Ascending aorta (tissue), 2 donors: ENCODE results near the gene POU6F1. TPM values are rescaled to one million over a fixed set of nuclear protein-coding genes. Genes with fewer than 3 reads are reported as not detected.

ENCODE experiments used
- DNase-seq, 2 donors: peaks; one replicate each; pipeline ENCODE4 v3.0.0-alpha.2; 2019; ENCODE audit warnings: low spot score in 2 of 2
- H3K27ac ChIP-seq, 2 donors: fragments of 200-600 bp; sonication (generic); one replicate each; pipeline ENCODE4 v1.5.1; 2016 to 2017; ENCODE audit warnings: mild to moderate bottlenecking in 1 of 2
- H3K27me3 ChIP-seq: fragments of 200-600 bp; sonication (generic); one replicate; pipeline ENCODE4 v1.5.1; 2017
- H3K36me3 ChIP-seq, 2 donors: fragments of 200-600 bp; sonication (generic); one replicate each; pipeline ENCODE4 v1.5.1; 2016
- H3K4me1 ChIP-seq, 2 donors: fragments of 200-600 bp; sonication (generic); one replicate each; pipeline ENCODE4 v1.5.1; 2016 to 2017; ENCODE audit warnings: mild to moderate bottlenecking in 1 of 2
- H3K4me3 ChIP-seq, 2 donors: fragments of 200-600 bp; sonication (generic); one replicate each; pipeline ENCODE4 v1.5.1; 2016 to 2017; ENCODE audit warnings: mild to moderate bottlenecking in 1 of 2
- H3K9me3 ChIP-seq, 2 donors: fragments of 200-600 bp; sonication (generic); one replicate each; pipeline ENCODE4 v1.5.1; 2016
- intact Hi-C: fragments of 100-400 bp; cut with DNase I; formaldehyde crosslinking; loops from one replicate; pipeline ENCODE4 v1.15.1; 2023
- total RNA-seq: library from RNA; depleted of rRNA; stranded (reverse); fragments of >200 nt; gene quantifications from one replicate; pipeline ENCODE4 v1.1.0, GENCODE V29; 2016
- TF ChIP-seq, protein P1 (sequence below), 3 experiments: fragments of 200-600 bp in 2 of 3; fragments of 450-650 bp in 1 of 3; sonication (generic) in 2 of 3; IDR thresholded peaks; one replicate each; pipeline ENCODE4 v1.5.1; 2016 to 2019; ENCODE audit warnings: antibody characterized with exemption in 3 of 3, mild to moderate bottlenecking in 1 of 3, moderate library complexity in 1 of 3

Gene POU6F1
- total RNA-seq, 1 donor from 2014 or later = 24.7 TPM

DNA sequence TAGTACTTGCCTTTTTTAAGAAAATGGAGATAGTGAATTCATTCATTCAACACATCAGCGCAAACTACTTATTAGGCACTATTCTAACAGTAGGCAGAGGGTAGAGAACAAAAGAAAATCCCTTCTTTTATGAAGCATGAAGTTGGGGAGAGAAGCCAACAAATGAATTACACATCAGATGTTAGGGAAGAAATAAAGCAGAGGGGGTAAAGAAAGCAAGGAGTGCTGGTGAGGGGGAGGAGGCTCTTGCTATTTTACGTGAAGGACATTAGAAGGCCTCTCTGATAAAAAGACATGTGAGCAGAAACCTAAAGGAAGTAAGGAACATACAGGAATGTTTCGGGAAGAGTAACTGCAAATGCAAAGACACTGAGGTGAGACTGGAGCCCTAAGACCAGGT lies 67.1 kb downstream of the POU6F1 start:
- Histone ChIP-seq H3K27ac (no peak overlapping the region), H3K9me3 (no peaks in the 10 kb centered on the region), H3K36me3 (no peaks in the 10 kb centered on the region), H3K4me3 (no peak overlapping the region), H3K27me3 (no peaks in the 10 kb centered on the region), H3K4me1 (no peaks in the 10 kb centered on the region)
- intact Hi-C loops = no loop called here
- DNase-seq = no peak
- TF ChIP-seq, protein P1, sequence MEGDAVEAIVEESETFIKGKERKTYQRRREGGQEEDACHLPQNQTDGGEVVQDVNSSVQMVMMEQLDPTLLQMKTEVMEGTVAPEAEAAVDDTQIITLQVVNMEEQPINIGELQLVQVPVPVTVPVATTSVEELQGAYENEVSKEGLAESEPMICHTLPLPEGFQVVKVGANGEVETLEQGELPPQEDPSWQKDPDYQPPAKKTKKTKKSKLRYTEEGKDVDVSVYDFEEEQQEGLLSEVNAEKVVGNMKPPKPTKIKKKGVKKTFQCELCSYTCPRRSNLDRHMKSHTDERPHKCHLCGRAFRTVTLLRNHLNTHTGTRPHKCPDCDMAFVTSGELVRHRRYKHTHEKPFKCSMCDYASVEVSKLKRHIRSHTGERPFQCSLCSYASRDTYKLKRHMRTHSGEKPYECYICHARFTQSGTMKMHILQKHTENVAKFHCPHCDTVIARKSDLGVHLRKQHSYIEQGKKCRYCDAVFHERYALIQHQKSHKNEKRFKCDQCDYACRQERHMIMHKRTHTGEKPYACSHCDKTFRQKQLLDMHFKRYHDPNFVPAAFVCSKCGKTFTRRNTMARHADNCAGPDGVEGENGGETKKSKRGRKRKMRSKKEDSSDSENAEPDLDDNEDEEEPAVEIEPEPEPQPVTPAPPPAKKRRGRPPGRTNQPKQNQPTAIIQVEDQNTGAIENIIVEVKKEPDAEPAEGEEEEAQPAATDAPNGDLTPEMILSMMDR (IDR thresholded peaks at IDR 0.05) = no peak

DNA sequence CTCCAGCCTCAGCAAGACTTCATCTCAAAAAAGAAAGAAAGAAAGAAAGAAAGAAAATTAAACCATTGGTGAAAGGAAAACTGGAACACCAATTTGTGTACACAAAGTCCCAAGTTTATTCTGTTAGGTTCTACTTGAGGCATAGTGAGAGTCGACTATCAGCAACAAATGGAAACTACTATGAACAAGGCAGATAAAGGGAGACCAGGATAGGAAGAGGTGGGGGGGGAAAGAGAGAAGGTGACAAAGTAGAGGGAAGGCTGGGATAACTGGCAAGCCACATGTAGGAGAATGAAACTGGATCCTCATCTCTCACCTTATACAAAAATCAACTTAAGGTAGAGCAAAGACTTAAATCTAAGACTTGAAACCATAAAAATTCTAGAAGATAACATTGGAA lies 70.6 kb downstream of the POU6F1 start:
- Histone ChIP-seq H3K4me3 (no peak overlapping the region), H3K27ac (no peak overlapping the region), H3K27me3 (no peaks in the 10 kb centered on the region), H3K9me3 (no peaks in the 10 kb centered on the region), H3K36me3 (no peaks in the 10 kb centered on the region), H3K4me1 (no peaks in the 10 kb centered on the region)
- no peak for DNase-seq
- intact Hi-C loops = no loop called here
- TF ChIP-seq, protein P1 (IDR thresholded peaks at IDR 0.05) = no peak

DNA sequence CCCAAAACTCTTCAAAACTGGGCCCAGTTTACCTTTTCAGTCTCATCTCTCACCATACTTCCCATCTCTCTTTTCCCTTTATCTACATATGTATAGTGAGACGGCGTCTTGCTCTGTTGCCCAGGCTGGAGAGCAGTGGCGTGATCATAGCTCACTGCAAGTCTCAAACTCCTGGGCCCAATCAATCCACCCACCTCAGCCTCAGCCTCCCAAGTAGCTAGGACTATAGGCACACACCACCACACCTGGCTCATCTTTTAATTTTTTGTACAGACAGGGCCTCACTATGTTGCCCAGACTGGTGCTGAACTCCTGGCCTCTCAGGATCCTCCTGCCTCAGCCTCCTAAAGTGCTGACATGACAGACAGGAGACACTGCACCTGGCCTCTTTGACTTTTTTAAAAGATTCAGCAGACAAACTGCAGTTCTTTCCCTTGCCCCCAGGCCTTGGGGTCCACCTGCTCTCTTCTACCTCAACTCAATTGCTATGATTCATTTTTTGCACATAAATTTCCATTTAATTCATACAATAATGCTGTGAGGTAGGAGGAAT lies 78.5 kb downstream of the POU6F1 start:
- H3K4me1 ChIP-seq = no peaks in the 10 kb centered on the region
- no peak for DNase-seq

More for the DNA sequence above, 78.5 kb downstream of the POU6F1 start:
- TF ChIP-seq, protein P1 (IDR thresholded peaks at IDR 0.05) = no peak
- H3K36me3 ChIP-seq = peaks cover 0 to 9% of the 10 kb centered on the region in 2 donors
- intact Hi-C loops = no loop called here
- H3K27me3 ChIP-seq = no peaks in the 10 kb centered on the region
- no peak overlapping the region for H3K4me3 ChIP-seq
- H3K9me3 ChIP-seq = no peaks in the 10 kb centered on the region
- H3K27ac ChIP-seq = no peak overlapping the region

Other genes with a start within 250 kb of the POU6F1 start
- gene SLC11A2, start 191.7 kb downstream of the POU6F1 start, total RNA-seq = 21.5 TPM
- 8.6 TPM for gene LETMD1, start 169.7 kb downstream of the POU6F1 start, total RNA-seq
- 13.6 TPM for gene CSRNP2, start 134.5 kb downstream of the POU6F1 start, total RNA-seq
- gene TFCP2, start 44.9 kb downstream of the POU6F1 start, total RNA-seq = 3.0 TPM
- gene DAZAP2, start 20.8 kb upstream of the POU6F1 start, total RNA-seq = 212 TPM
- 27.4 TPM for gene SMAGP, start 52.4 kb upstream of the POU6F1 start, total RNA-seq
- 4.2 TPM for gene BIN2, start 106.1 kb upstream of the POU6F1 start, total RNA-seq
- gene CELA1, start 128.6 kb upstream of the POU6F1 start, total RNA-seq = not detected
- 67.2 TPM for gene GALNT6, start 173.3 kb upstream of the POU6F1 start, total RNA-seq
- gene SLC4A8, start 206.8 kb upstream of the POU6F1 start, total RNA-seq = not detected